GM12874 (cell line): ENCODE results near the gene RHBDF1.

Source experiments
- CTCF ChIP-seq: IDR thresholded peaks from 2 replicates; pipeline ENCODE4 v1.5.1; 2011; ENCODE audit warnings: low read depth, mild to moderate bottlenecking, control low read depth, low read length, moderate library complexity; ENCODE audit not compliant: insufficient read depth

RHBDF1 gene

GRCh38 chr16:42069-42457 lies 30.4 kb downstream of the RHBDF1 start:
- no peak for TF ChIP-seq CTCF

GRCh38 chr16:41439-42068 lies 30.9 kb downstream of the RHBDF1 start:
- TF ChIP-seq CTCF = no peak

GRCh38 chr16:38941-39892 lies 33.2 kb downstream of the RHBDF1 start:
- TF ChIP-seq CTCF = no peak

- no peak for TF ChIP-seq CTCF
These were observed 34.9 kb downstream of the RHBDF1 start for GRCh38 chr16:37511-37910.

- TF ChIP-seq CTCF = no peak
These were observed 36.0 kb downstream of the RHBDF1 start for GRCh38 chr16:36336-36984.

- TF ChIP-seq CTCF = no peak
These were observed 36.6 kb downstream of the RHBDF1 start for GRCh38 chr16:35678-36305.
